ENCODE results near the gene INTS11. TPM values are rescaled to one million over a fixed set of nuclear protein-coding genes. Genes with fewer than 3 reads are reported as not detected.
A peak's percentile ranks its signal among the peaks of the same experiment; 100 is the strongest.

INTS11 gene
- 100 to 1,000 TPM in 1 of 2 donors, 10 to 100 TPM in 1; 97.3 to 178 TPM for total RNA-seq

- H3K4me1 ChIP-seq (replicated peaks) = peaks cover 9% of the 10 kb centered on the region
- under 1% methylated on average over 58 of the region's 84 CpGs for WGBS
- no peaks in the 10 kb centered on the region for H3K36me3 ChIP-seq
Measured at GRCh38 chr1:1324524-1325287, at the start of gene INTS11, which contains the start of gene CPTP. Gene INTS11 (minus strand): TSS chr1:1324660. CDS start chr1:1324608, 52 bp downstream. Gene CPTP (plus strand): TSS chr1:1324802. CDS start chr1:1326911, 2,109 bp downstream.

GRCh38 chr1:1373815-1374588 lies 49.5 kb upstream of the INTS11 start:
- H3K27me3 ChIP-seq (replicated peaks; ENCODE audit: insufficient read depth) = no peaks in the 10 kb centered on the region
- H3K27ac ChIP-seq = peak overlapping the region in 1 of 2 donors; percentile 88
- DNase-seq (ENCODE audit: low spot score) = no peak
- no peaks in the 10 kb centered on the region for H3K9me3 ChIP-seq
- intact Hi-C loops (cut with DNase I) = loop anchor here (5.0 kb wide), 1 partner anchor 252 kb away; no protein-coding TSS in a partner anchor
- 44% methylated on average over 50 of the region's 52 CpGs for WGBS
- H3K36me3 ChIP-seq = no peaks in the 10 kb centered on the region
- peak overlapping the region; percentile 96 to 98 for H3K4me3 ChIP-seq
- H3K4me1 ChIP-seq (replicated peaks) = peaks cover 17% of the 10 kb centered on the region
- TF ChIP-seq, protein P1, sequence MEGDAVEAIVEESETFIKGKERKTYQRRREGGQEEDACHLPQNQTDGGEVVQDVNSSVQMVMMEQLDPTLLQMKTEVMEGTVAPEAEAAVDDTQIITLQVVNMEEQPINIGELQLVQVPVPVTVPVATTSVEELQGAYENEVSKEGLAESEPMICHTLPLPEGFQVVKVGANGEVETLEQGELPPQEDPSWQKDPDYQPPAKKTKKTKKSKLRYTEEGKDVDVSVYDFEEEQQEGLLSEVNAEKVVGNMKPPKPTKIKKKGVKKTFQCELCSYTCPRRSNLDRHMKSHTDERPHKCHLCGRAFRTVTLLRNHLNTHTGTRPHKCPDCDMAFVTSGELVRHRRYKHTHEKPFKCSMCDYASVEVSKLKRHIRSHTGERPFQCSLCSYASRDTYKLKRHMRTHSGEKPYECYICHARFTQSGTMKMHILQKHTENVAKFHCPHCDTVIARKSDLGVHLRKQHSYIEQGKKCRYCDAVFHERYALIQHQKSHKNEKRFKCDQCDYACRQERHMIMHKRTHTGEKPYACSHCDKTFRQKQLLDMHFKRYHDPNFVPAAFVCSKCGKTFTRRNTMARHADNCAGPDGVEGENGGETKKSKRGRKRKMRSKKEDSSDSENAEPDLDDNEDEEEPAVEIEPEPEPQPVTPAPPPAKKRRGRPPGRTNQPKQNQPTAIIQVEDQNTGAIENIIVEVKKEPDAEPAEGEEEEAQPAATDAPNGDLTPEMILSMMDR (IDR thresholded peaks at IDR 0.05) = no peak
- TF ChIP-seq POLR2A (IDR thresholded peaks at IDR 0.05) = no peak
- TF ChIP-seq POLR2AphosphoS5 (IDR thresholded peaks at IDR 0.05) = no peak

More at GRCh38 chr1:1324524-1325287, at the start of gene INTS11, which contains the start of gene CPTP:
- no peaks in the 10 kb centered on the region for H3K27me3 ChIP-seq (replicated peaks; ENCODE audit: insufficient read depth)
- H3K27ac ChIP-seq = peak within 1 kb of the TSS; percentile 74 to 87
- intact Hi-C loops (cut with DNase I) = no loop called here
- no peaks in the 10 kb centered on the region for H3K9me3 ChIP-seq
- peak within 1 kb of the TSS; percentile 84 to 99 for H3K4me3 ChIP-seq
- peak; percentile 90 for DNase-seq (ENCODE audit: low spot score)
- TF ChIP-seq, protein P1 (IDR thresholded peaks at IDR 0.05) = peak in 2 of 4 experiments; percentile 9
- TF ChIP-seq POLR2A (IDR thresholded peaks at IDR 0.05) = peak; percentile 50
- peak; percentile 94 for TF ChIP-seq POLR2AphosphoS5 (IDR thresholded peaks at IDR 0.05)

GRCh38 chr1:1373051-1373814 lies 48.8 kb upstream of the INTS11 start:
- intact Hi-C loops (cut with DNase I) = loop anchor here (5.0 kb wide), 1 partner anchor 251 kb away; no protein-coding TSS in a partner anchor
- WGBS = 84% methylated on average over 26 of the region's 26 CpGs
- no peaks in the 10 kb centered on the region for H3K27me3 ChIP-seq (replicated peaks; ENCODE audit: insufficient read depth)
- no peak for TF ChIP-seq POLR2A (IDR thresholded peaks at IDR 0.05)
- TF ChIP-seq POLR2AphosphoS5 (IDR thresholded peaks at IDR 0.05) = no peak
- TF ChIP-seq, protein P1 (IDR thresholded peaks at IDR 0.05) = no peak
- no peak overlapping the region for H3K27ac ChIP-seq
- peaks cover 17% of the 10 kb centered on the region for H3K4me1 ChIP-seq (replicated peaks)
- no peak for DNase-seq (ENCODE audit: low spot score)
- no peaks in the 10 kb centered on the region for H3K9me3 ChIP-seq
- H3K36me3 ChIP-seq = no peaks in the 10 kb centered on the region
- no peak overlapping the region for H3K4me3 ChIP-seq

DNA sequence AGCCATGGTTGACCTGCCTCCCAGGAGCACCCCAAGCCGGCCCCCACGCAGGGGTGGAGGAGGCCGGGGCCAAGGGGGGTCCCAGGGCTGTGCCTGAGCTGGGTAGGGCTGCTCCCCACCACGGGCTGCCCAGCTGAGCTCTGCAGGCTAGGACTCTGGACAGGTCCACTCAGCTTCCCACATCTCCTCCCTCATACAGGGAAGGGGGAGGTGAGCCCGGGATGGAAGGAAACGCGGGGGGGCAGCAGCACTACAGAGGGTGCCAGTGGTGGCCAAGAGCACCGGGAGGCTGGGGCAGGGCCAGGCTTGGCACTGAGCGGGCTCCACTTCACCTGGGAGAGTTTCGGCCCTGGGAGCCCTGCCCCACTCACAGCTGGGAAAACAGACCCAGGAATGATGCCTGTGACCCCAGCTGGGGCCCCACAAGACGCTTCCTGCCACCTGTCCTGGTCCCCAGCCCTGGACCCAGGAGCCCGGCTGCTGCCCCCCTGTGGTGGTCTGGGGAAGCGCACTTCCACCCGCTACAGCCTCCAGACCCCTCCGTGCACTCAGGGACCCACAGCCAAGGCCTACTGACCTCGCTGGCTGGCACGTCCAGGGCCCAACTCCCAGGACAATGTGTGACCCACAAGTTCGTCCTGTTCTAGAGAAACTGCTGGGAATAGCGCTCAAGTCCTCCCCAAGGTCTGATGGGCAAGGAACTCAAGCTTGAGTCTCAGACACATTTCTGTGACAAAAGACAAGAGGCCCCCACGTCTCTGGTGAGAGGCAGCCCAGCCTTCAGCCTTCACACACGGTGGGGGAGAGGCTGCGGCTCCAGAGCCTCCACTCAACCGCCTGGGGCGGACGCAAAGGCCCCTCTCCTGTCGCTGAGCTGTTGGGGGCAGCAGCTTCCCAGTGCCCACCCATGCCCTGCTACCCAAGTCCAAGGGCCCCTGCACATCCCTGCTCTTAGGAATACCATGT lies 47.6 kb upstream of the INTS11 start:
- Histone ChIP-seq H3K36me3 (no peaks in the 10 kb centered on the region), H3K9me3 (no peaks in the 10 kb centered on the region), H3K27me3 (replicated peaks; ENCODE audit: insufficient read depth) (no peaks in the 10 kb centered on the region), H3K27ac (no peak overlapping the region), H3K4me1 (replicated peaks) (peaks cover 17% of the 10 kb centered on the region), H3K4me3 (no peak overlapping the region)
- WGBS = 30% methylated on average over 26 of the region's 26 CpGs
- intact Hi-C loops (cut with DNase I) = loop anchor here (5.0 kb wide), 1 partner anchor 250 kb away; no protein-coding TSS in a partner anchor
- TF ChIP-seq POLR2AphosphoS5 (IDR thresholded peaks at IDR 0.05) = no peak
- TF ChIP-seq, protein P1 (IDR thresholded peaks at IDR 0.05) = peak; percentile 80 to 89 (median 84)
- peak; percentile 39 for DNase-seq (ENCODE audit: low spot score)

Measured in prostate gland (tissue), 2 donors.